ENCODE data around the gene BEX2.
"Not testable (repeated sequence)": the region's sequence is repeated elsewhere in the genome, so short reads cannot be mapped to it uniquely, and the experiment has no call there.

Gene BEX2

DNA sequence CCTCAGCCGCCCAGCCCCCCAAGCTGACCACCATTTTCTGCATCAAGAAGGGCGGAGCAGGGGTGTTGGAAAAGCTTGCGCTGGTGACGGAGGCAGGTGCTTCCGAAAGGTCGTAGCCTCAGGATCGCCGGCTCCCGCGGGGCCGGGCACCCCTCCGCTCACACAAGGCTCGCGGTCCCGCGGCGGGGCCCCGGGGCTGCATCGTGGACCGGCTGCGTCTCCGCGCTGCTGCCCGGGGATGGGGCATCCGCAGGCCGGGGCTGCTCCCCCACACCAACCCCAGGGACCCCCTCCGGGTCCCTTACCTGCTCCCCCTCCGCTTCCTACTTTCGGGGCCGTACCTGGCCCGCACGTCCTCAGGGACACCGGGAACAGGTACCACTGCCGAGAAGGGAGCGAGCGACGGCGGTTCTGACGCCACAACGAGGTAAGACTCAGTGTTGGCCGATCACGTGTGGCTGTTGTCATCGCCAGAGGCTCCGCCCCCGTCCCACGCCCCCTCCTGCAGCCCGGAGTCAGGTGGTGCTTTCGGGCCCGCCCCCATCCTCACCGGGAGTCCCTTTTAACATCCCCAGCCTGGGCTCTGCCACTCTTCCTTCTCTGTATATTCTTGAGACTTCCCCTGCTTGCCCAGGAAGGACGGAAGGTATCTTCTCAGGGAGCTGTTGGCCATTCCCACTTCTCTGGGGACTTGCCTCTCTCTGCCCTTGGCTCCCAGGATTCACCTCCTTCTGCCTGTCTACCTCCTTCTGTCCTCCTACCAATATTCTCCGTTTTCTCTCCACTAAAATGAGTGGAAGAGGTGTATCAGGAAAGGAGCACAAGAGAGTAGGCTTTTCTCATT lies at the start of gene BEX2:
Gene BEX2, minus strand, starts transcription at position 436 of the 844 bp plus-strand sequence. CDS start 1,014 bp downstream, outside the sequence.
- peak within 1 kb of the TSS; percentile 69 for H3K4me3 Mint-ChIP-seq
- H3K9me3 Mint-ChIP-seq = no peaks in the 10 kb centered on the region
- peaks cover 6% of the 10 kb centered on the region for H3K27me3 Mint-ChIP-seq (ENCODE audit: low read depth)
- no peaks in the 10 kb centered on the region for H3K36me3 Mint-ChIP-seq (ENCODE audit: low read depth)
- no peak within 1 kb of the TSS for H3K27ac Mint-ChIP-seq
- no peaks in the 10 kb centered on the region for H3K4me1 Mint-ChIP-seq (ENCODE audit: low read depth)

DNA sequence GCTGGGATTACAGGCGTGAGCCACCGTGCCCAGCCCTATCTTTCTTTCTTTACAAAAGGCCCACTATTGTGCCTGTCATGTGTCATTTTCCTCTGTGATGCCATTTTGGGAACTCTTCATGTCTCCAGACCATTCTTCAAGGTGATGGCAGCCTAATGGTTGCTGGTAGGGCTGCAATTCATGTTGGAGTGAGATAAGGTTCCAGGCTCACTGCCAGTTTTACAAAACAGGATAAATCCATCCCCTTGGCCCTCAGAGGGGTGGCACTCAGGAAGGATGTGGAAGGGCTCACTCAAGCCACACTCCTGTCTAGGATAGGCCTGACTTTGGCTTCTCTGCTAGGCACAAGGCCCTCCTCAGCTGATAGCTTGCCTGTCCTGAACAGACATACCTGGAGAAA lies 49.3 kb upstream of the BEX2 start:
- Mint-ChIP-seq H3K27ac (no peak overlapping the region), H3K27me3 (ENCODE audit: low read depth) (peaks cover 13% of the 10 kb centered on the region), H3K4me3 (no peak overlapping the region), H3K36me3 (ENCODE audit: low read depth) (no peaks in the 10 kb centered on the region), H3K4me1 (ENCODE audit: low read depth) (peaks cover 2% of the 10 kb centered on the region), H3K9me3 (no peaks in the 10 kb centered on the region)

DNA sequence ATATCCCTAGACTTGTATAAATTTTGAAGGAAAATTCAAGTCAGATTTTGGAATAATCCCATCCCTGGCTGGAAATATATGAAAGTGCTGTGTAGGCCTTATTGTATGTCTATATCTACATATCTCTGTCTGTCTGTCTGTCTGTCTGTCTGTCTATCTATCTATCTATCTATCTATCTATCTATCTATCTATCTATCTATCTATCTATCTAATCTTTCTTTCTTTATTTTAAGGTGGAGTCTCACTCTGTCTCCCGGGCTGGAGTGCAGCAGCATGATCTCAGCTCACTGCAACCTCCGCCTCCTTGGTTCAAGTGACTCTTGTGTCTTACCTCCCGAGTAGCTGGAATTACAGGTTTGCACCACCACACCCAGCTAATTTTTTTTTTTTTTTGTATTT lies 48.8 kb upstream of the BEX2 start:
- H3K4me3 Mint-ChIP-seq; H3K36me3 Mint-ChIP-seq (ENCODE audit: low read depth); H3K9me3 Mint-ChIP-seq; H3K27ac Mint-ChIP-seq; H3K4me1 Mint-ChIP-seq (ENCODE audit: low read depth): not testable (repeated sequence)
- H3K27me3 Mint-ChIP-seq (ENCODE audit: low read depth) = peaks cover 13% of the 10 kb centered on the region

DNA sequence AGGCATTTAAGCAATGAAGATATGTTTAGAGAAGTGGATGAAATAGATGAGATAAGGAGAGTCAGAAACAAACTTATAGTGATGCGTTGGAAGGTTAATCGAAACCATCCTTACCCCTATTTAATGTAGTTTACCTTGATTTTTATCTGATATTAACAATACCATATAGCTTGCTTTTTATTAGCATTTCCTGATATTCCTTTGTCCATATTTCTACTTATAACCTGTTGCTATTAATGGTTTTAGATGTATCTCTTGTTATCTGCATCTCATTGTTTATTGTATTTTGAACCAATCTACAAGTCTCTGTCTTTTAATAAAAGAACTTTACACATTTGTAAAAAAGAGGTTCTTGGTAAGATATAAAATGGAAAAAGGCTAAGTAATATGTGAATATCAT lies 47.1 kb upstream of the BEX2 start:
- Mint-ChIP-seq H3K9me3 (no peaks in the 10 kb centered on the region), H3K27me3 (ENCODE audit: low read depth) (peaks cover 13% of the 10 kb centered on the region), H3K4me1 (ENCODE audit: low read depth) (peaks cover 2% of the 10 kb centered on the region), H3K4me3 (no peak overlapping the region), H3K27ac (no peak overlapping the region), H3K36me3 (ENCODE audit: low read depth) (no peaks in the 10 kb centered on the region)

DNA sequence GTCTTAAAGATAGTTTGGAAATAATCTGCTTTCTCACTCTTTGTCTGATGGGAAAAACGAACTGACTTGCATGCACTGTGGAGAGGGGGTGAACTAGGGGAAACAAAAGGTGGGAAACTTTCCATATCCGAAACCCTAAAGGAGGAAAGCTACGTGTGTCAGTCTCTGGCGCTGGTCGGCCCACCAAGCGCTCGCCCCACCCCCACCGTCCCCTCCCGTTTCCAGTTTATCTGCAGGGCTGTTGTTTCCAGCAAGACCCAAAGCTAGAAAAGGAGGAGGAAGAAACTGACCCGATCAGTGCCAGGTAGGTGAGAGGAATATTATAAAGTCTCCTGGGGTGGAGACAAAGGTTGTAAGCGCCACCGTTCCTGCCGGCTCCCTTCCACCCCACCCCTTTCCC lies 46.1 kb upstream of the BEX2 start:
- Mint-ChIP-seq H3K36me3 (ENCODE audit: low read depth) (no peaks in the 10 kb centered on the region), H3K4me3 (peak overlapping the region; percentile 76), H3K27ac (no peak overlapping the region), H3K4me1 (ENCODE audit: low read depth) (peaks cover 2% of the 10 kb centered on the region), H3K9me3 (no peaks in the 10 kb centered on the region), H3K27me3 (ENCODE audit: low read depth) (peaks cover 13% of the 10 kb centered on the region)

DNA sequence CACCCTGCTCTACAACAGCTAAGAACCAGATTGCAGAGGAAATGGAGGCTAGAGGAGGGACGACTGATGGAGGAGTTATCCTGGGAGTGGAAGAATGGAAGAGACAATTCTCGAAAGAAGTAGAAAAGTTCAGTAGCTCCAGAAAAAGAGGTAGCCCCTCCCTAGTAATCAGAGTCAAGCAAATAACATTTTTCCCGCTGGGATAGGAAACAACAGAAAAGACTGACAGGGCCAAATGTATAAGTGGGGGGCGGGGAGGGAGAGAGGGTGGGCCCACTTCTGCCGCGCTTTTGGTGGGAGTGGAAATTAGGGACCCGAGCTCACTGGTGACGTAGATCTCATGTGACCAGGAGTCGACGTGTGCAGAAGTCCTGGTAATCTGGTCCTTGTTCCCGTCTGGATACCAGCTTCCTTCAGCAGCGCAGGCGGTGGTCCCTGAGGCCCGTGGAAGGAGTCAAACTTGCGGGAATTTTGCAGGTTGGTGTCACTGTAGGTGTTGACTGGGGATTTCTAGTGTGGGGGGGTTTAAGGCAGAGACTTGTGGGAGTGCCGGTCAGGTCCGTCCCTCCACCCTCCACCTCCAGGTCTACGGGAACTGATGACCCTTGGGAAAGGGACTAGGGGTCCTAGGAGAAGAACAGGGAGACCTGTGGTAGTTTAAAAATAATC lies 45.5 kb upstream of the BEX2 start, which contains the start of gene TCEAL9:
Gene TCEAL9, plus strand, starts transcription at position 377 of the 669 bp plus-strand sequence. CDS start 1,179 bp downstream, outside the sequence.
- Mint-ChIP-seq H3K36me3 (ENCODE audit: low read depth) (no peaks in the 10 kb centered on the region), H3K27me3 (ENCODE audit: low read depth) (peaks cover 13% of the 10 kb centered on the region), H3K4me1 (ENCODE audit: low read depth) (peaks cover 2% of the 10 kb centered on the region), H3K9me3 (no peaks in the 10 kb centered on the region), H3K27ac (no peak within 1 kb of the TSS), H3K4me3 (peak within 1 kb of the TSS; percentile 76)

DNA sequence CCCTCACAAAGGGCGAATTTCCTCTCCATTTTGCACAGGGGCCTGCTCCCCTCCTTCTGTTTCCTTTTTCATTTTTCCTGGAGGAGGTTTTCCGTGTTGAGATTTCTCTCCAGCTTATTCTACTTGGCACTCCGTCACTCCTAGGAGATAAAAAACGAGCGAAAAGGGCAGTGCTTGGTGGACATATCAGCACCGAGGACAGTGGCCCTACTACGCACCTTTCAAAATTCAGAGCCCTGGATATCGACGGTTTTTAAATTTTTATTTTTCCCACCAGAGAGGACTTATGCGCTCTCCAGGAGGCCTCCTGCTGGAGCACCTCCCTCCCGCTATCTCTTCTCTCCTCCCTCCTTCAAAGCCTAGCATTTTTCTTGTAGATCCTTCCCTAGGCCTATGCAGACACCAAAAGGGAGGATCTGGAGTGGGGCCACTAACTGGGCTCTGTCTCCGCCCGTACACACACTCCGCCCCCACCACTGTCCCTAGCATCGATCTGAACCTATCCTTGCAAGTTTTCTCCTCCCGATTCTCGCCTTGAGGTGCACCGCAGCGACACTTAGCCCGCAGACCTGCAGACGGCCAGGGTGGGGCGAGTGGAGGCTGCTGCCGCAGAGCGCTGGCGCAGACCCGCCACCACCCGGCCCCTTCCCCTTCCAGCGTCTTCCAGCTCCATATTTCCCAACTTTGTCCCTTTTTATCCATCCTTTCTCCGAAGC lies 37.0 kb upstream of the BEX2 start:
- Mint-ChIP-seq H3K36me3 (ENCODE audit: low read depth) (no peaks in the 10 kb centered on the region), H3K27me3 (ENCODE audit: low read depth) (no peaks in the 10 kb centered on the region), H3K27ac (no peak overlapping the region), H3K9me3 (no peaks in the 10 kb centered on the region), H3K4me1 (ENCODE audit: low read depth) (no peaks in the 10 kb centered on the region), H3K4me3 (no peak overlapping the region)

DNA sequence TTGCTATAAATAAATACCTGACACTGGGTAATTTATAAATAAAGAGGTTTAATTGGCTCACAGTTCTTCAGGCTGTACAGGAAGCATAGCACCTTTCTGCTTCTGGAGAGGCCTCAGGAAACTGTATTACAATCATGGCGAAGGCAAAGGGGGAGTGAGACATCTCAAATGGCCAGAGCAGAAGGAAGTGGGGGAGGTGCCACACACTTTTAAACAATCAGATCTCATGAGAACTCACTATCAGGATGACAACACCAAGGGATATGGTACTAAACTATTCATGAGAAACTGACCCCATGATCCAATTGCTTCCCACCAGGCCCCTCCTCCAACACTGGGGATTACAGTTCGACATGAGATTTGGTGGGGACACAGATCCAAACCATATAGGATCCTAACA lies 33.8 kb upstream of the BEX2 start:
- Mint-ChIP-seq H3K4me3 (no peak overlapping the region), H3K27me3 (ENCODE audit: low read depth) (peaks cover 5% of the 10 kb centered on the region), H3K36me3 (ENCODE audit: low read depth) (no peaks in the 10 kb centered on the region), H3K27ac (no peak overlapping the region), H3K4me1 (ENCODE audit: low read depth) (no peaks in the 10 kb centered on the region), H3K9me3 (no peaks in the 10 kb centered on the region)

DNA sequence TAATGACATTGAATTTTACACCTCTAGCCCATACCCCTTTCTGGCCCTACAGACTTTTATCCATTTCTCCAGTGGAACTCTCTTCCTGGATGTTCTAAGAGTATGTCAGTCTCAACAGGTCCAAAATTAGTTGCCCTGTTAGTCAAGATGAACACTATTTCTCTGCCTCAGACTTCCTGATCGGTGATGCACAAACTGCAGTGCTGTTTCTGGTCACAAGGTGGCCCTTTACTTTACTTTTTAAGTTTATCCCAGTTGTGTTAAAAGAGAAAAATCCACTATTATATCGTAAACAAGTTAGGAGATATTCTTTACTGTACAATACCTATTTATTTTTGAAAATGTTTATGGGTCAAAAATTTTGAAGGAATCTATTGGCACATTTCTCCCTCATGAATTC lies 32.3 kb upstream of the BEX2 start:
- Mint-ChIP-seq H3K9me3 (no peaks in the 10 kb centered on the region), H3K4me1 (ENCODE audit: low read depth) (no peaks in the 10 kb centered on the region), H3K36me3 (ENCODE audit: low read depth) (no peaks in the 10 kb centered on the region), H3K4me3 (no peak overlapping the region), H3K27me3 (ENCODE audit: low read depth) (peaks cover 5% of the 10 kb centered on the region), H3K27ac (no peak overlapping the region)

DNA sequence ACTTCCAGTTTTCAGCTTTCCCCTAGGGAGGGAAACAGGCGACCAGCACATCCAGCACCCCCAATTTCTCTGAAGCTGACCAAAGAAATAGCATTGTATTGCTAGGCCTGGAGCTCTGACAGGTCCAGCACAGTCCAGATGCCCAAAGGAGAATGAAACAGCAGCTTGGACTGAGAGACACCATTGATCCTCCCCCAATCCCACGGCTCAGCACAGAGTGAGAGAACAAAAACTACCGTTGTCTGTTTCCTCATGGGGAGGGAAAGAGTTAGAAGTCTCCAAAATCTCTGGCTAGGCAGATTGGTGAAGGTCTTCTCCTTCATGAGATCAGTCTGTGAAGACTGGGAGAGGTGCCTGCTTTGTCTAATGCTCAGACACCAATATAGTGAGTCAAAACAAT lies 27.9 kb upstream of the BEX2 start:
- Mint-ChIP-seq H3K27ac (no peak overlapping the region), H3K4me3 (no peak overlapping the region), H3K9me3 (no peaks in the 10 kb centered on the region), H3K36me3 (ENCODE audit: low read depth) (no peaks in the 10 kb centered on the region), H3K27me3 (ENCODE audit: low read depth) (peaks cover 9% of the 10 kb centered on the region), H3K4me1 (ENCODE audit: low read depth) (no peaks in the 10 kb centered on the region)

DNA sequence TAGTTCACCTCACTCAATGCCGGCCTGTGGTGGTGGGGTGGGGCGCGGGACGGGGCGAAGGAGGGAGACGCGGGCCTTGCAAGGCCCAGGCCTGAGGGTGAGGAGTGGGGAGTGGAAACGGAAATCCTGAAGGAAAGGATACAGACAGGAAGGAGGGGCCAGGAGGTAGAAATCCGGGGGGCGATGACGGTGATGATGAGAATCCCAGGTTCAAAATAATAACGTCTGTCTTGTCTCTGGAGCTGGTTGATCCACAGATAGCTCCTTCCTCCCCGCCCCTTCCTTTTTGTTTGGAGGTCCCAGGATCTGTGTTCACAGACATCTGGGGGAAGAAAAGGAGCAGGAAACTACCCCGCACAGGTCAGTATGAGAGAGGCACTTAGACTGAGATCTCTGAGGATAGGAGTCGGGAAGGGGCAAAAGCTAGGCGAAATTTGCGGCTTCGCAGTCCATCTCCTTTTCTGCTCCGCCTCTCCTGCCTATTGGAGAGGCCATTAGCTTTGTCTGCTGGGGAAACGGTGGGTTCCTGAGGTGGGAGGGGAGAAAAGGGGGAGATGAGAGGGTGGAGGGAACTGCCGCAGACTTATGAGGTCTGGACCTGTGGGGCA lies 20.0 kb upstream of the BEX2 start:
- Mint-ChIP-seq H3K4me3 (no peak overlapping the region), H3K27me3 (ENCODE audit: low read depth) (peaks cover 7% of the 10 kb centered on the region), H3K36me3 (ENCODE audit: low read depth) (no peaks in the 10 kb centered on the region)

DNA sequence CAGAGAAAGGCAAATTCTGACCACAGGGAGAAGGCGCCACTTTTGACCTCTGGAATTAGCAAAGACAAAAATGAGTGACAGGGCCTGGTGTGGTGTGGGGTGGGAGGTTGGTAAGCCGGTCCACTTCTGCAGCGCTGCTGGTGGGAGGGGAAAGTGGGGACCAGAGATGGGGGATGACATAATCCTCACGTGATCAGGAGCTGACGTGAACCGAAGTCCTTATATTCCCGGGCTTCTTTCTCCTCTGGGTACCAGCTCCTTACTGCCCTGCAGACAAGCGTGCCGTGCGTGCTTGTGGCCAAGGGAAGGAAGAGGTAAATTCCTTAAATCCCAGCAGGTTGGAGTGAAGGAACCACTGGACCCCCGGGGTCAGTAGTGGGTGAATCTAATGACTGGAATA lies 19.2 kb upstream of the BEX2 start, which contains the start of gene TCEAL7:
Gene TCEAL7, plus strand, starts transcription at position 249 of the 400 bp plus-strand sequence. CDS start 1,165 bp downstream, outside the sequence.
- Mint-ChIP-seq H3K36me3 (ENCODE audit: low read depth) (no peaks in the 10 kb centered on the region), H3K4me3 (no peak within 1 kb of the TSS), H3K27ac (no peak within 1 kb of the TSS), H3K4me1 (ENCODE audit: low read depth) (peaks cover 5% of the 10 kb centered on the region), H3K9me3 (no peaks in the 10 kb centered on the region), H3K27me3 (ENCODE audit: low read depth) (peaks cover 7% of the 10 kb centered on the region)

More for the DNA sequence above, 20.0 kb upstream of the BEX2 start:
- H3K9me3 Mint-ChIP-seq = no peaks in the 10 kb centered on the region
- H3K27ac Mint-ChIP-seq = no peak overlapping the region
- peaks cover 5% of the 10 kb centered on the region for H3K4me1 Mint-ChIP-seq (ENCODE audit: low read depth)

DNA sequence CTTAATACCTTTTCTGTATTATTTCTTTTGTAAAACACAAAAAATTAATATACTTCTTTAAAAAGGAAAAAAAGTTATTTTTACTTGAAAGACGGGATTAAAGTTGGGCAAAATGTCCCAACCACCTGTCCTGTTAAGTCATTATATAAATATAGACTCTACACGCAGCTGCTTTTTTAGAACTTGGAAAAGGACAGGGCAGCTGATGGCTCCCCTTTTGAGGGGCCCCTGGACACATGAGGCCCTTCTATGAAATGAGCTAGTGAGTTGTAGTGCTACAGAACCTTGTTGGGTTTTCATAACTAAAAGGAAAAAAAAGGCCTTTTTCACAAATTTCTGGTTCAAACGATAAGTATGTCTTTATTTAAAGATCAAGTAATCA lies 600 bp upstream of the BEX2 start:
- Mint-ChIP-seq H3K27me3 (ENCODE audit: low read depth) (peaks cover 6% of the 10 kb centered on the region), H3K4me1 (ENCODE audit: low read depth) (no peaks in the 10 kb centered on the region), H3K27ac (no peak overlapping the region), H3K4me3 (no peak overlapping the region), H3K9me3 (no peaks in the 10 kb centered on the region), H3K36me3 (ENCODE audit: low read depth) (no peaks in the 10 kb centered on the region)

DNA sequence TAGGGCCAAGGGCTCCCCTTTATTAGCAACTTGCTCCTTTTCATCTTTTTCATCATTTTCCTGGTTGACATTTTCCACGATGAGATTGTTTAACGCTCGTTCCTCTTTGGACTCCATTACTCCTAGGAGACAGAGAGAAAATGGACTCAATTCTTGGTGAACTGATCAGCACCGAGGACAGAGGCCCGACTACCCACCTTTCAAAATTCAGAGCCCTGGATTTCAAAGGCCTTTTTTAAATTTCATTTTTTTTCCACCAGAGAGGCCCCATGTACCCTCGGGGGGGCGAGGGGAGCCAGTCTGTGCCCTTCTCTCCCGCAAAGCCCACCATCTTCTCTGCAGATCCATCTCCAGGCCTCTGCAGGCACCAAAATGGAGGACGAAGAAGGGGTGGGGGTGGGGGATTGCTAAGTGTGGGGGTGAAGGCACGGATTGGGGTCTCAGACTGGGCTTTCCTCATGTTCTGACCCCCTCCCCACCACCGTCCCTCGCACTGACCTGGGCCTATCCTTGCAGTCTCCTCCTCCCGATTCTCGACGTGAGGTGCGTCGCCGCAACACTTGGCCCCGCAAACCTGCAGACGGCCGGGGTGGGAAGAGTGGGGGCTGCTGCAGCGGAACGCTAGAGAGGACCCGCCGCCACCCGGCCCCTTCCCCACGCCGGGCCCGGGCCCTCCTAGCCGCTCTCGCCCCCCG lies 783 bp downstream of the BEX2 start:
- Mint-ChIP-seq H3K4me1 (ENCODE audit: low read depth) (no peaks in the 10 kb centered on the region), H3K27ac (no peak overlapping the region), H3K36me3 (ENCODE audit: low read depth) (no peaks in the 10 kb centered on the region), H3K9me3 (no peaks in the 10 kb centered on the region), H3K27me3 (ENCODE audit: low read depth) (peaks cover 6% of the 10 kb centered on the region), H3K4me3 (no peak overlapping the region)

Data from T-helper 1 cell treated with Interleukin-12 subunit alpha and Interleukin-12 subunit beta and Interleukin-4 antibody, amounts not matched to agents 30 μg/mL and 1 μg/mL, for 36 hours (primary cell).